ENCODE results near the gene WDR12. TPM values are rescaled to one million over a fixed set of nuclear protein-coding genes. Genes with fewer than 3 reads are reported as not detected.
"Not testable (repeated sequence)": the region's sequence is repeated elsewhere in the genome, so short reads cannot be mapped to it uniquely, and the experiment has no call there.

WDR12 gene
- polyA plus RNA-seq, 3 donors = 4.1 to 14.6 (median 6.5) TPM

GRCh38 chr2:202911203-202911511 lies 316 bp downstream of the WDR12 start:
- H3K27ac ChIP-seq (ENCODE audit: low read depth in 1 of 2, low read length in 2 of 2) = peak overlapping the region; percentile 76 to 81
- H3K4me2 ChIP-seq (replicated peaks; ENCODE audit: extremely low read depth, low read length, poor library complexity, severe bottlenecking) = peak overlapping the region; percentile 90
- H3K4me3 ChIP-seq (replicated peaks in 1 of 3; ENCODE audit: low read depth in 2 of 3, low read length in 3 of 3) = peak overlapping the region; percentile 65 to 99 (median 95)
- intact Hi-C loops (cut with micrococcal nuclease) = loop anchor here (1.0 to 5.0 kb wide), 5 partner anchors 41 to 328 kb away; partner anchors contain the start of genes CYP20A1 (in 2 of the 2) and NBEAL1 (in 2 of the 2)
- peaks cover 3 to 7% of the 10 kb centered on the region in 2 donors for H3K36me3 Mint-ChIP-seq
- DNase-seq = no peak
- peaks cover 2 to 5% of the 10 kb centered on the region in 2 donors for H3K36me3 ChIP-seq (replicated peaks in 1 of 2; ENCODE audit: control insufficient read depth in 1 of 2, insufficient read depth in 2 of 2, low read length in 2 of 2)
- peak overlapping the region; percentile 97 for H3K4me3 Mint-ChIP-seq
- no peaks in the 10 kb centered on the region for H3K27me3 ChIP-seq (ENCODE audit: control insufficient read depth in 2 of 2, insufficient read depth in 2 of 2, low read length in 2 of 2)
- H3K79me2 ChIP-seq (ENCODE audit: insufficient read depth, low read length) = peaks cover 42% of the 10 kb centered on the region
- H3K27ac Mint-ChIP-seq = peak overlapping the region; percentile 91 to 99 (median 97)
- no peaks in the 10 kb centered on the region for H3K27me3 Mint-ChIP-seq (ENCODE audit: low read depth in 3 of 3)
- no peak for TF ChIP-seq CTCF (IDR thresholded peaks at IDR 0.05)
- H2AFZ ChIP-seq (ENCODE audit: insufficient read depth, low read depth, low read length, poor library complexity, severe bottlenecking) = peak overlapping the region; percentile 93
- peaks cover 19 to 22% of the 10 kb centered on the region in 2 donors for H3K4me1 ChIP-seq (ENCODE audit: control insufficient read depth in 1 of 2, insufficient read depth in 2 of 2, low read length in 2 of 2)
- H3K4me1 Mint-ChIP-seq = peaks cover 32% of the 10 kb centered on the region
- peak overlapping the region; percentile 61 for H3K9ac ChIP-seq (ENCODE audit: insufficient read depth, low read length, poor library complexity, severe bottlenecking)
- no peaks in the 10 kb centered on the region for H4K20me1 ChIP-seq (ENCODE audit: insufficient read depth, low read length)
- no peaks in the 10 kb centered on the region for H3K9me3 ChIP-seq (replicated peaks in 1 of 2; ENCODE audit: control insufficient read depth in 1 of 2, insufficient read depth in 1 of 2, low read length in 2 of 2)
- no peaks in the 10 kb centered on the region for H3K9me3 Mint-ChIP-seq
- 3% methylated on average over 7 of the region's 8 CpGs for WGBS (ENCODE audit: insufficient coverage)

GRCh38 chr2:202910698-202911097 lies 775 bp downstream of the WDR12 start:
- peaks cover 19 to 22% of the 10 kb centered on the region in 2 donors for H3K4me1 ChIP-seq (ENCODE audit: control insufficient read depth in 1 of 2, insufficient read depth in 2 of 2, low read length in 2 of 2)
- H2AFZ ChIP-seq (ENCODE audit: insufficient read depth, low read depth, low read length, poor library complexity, severe bottlenecking) = no peak overlapping the region
- H3K27me3 Mint-ChIP-seq (ENCODE audit: low read depth in 3 of 3) = no peaks in the 10 kb centered on the region
- peak overlapping the region; percentile 65 to 99 (median 95) for H3K4me3 ChIP-seq (replicated peaks in 1 of 3; ENCODE audit: low read depth in 2 of 3, low read length in 3 of 3)
- no peaks in the 10 kb centered on the region for H3K27me3 ChIP-seq (ENCODE audit: control insufficient read depth in 2 of 2, insufficient read depth in 2 of 2, low read length in 2 of 2)
- H3K9me3 ChIP-seq (replicated peaks in 1 of 2; ENCODE audit: control insufficient read depth in 1 of 2, insufficient read depth in 1 of 2, low read length in 2 of 2) = no peaks in the 10 kb centered on the region
- H3K36me3 ChIP-seq (replicated peaks in 1 of 2; ENCODE audit: control insufficient read depth in 1 of 2, insufficient read depth in 2 of 2, low read length in 2 of 2) = peaks cover 2 to 9% of the 10 kb centered on the region in 2 donors
- H4K20me1 ChIP-seq (ENCODE audit: insufficient read depth, low read length) = no peaks in the 10 kb centered on the region
- H3K4me1 Mint-ChIP-seq = peaks cover 32% of the 10 kb centered on the region
- TF ChIP-seq CTCF (IDR thresholded peaks at IDR 0.05) = no peak
- 0% methylated on average over 1 of the region's 3 CpGs for WGBS (ENCODE audit: insufficient coverage)
- intact Hi-C loops (cut with micrococcal nuclease) = loop anchor here (1.0 to 5.0 kb wide), 5 partner anchors 42 to 328 kb away; partner anchors contain the start of genes CYP20A1 (in 2 of the 2) and NBEAL1 (in 2 of the 2)
- peaks cover 7 to 10% of the 10 kb centered on the region in 2 donors for H3K36me3 Mint-ChIP-seq
- no peak for DNase-seq
- H3K27ac Mint-ChIP-seq = peak overlapping the region in 1 of 7 donors; percentile 97
- peak overlapping the region; percentile 90 for H3K4me2 ChIP-seq (replicated peaks; ENCODE audit: extremely low read depth, low read length, poor library complexity, severe bottlenecking)
- peak overlapping the region; percentile 61 for H3K9ac ChIP-seq (ENCODE audit: insufficient read depth, low read length, poor library complexity, severe bottlenecking)
- peaks cover 43% of the 10 kb centered on the region for H3K79me2 ChIP-seq (ENCODE audit: insufficient read depth, low read length)
- no peak overlapping the region for H3K27ac ChIP-seq (ENCODE audit: low read depth in 1 of 2, low read length in 2 of 2)
- H3K4me3 Mint-ChIP-seq = peak overlapping the region in 1 of 2 donors; percentile 97
- peaks cover 0 to under 1% (median 0%) of the 10 kb centered on the region in 7 donors for H3K9me3 Mint-ChIP-seq

GRCh38 chr2:202910250-202910649 lies 1.2 kb downstream of the WDR12 start:
- DNase-seq; H3K27me3 ChIP-seq (ENCODE audit: control insufficient read depth in 2 of 2, insufficient read depth in 2 of 2, low read length in 2 of 2); H3K9ac ChIP-seq (ENCODE audit: insufficient read depth, low read length, poor library complexity, severe bottlenecking); H3K4me3 Mint-ChIP-seq; H3K27me3 Mint-ChIP-seq (ENCODE audit: low read depth in 3 of 3); H3K4me3 ChIP-seq (replicated peaks in 1 of 3; ENCODE audit: low read depth in 2 of 3, low read length in 3 of 3); H4K20me1 ChIP-seq (ENCODE audit: insufficient read depth, low read length); H3K27ac ChIP-seq (ENCODE audit: low read depth in 1 of 2, low read length in 2 of 2); H3K9me3 Mint-ChIP-seq; H2AFZ ChIP-seq (ENCODE audit: insufficient read depth, low read depth, low read length, poor library complexity, severe bottlenecking); H3K9me3 ChIP-seq (replicated peaks in 1 of 2; ENCODE audit: control insufficient read depth in 1 of 2, insufficient read depth in 1 of 2, low read length in 2 of 2): not testable (repeated sequence)
- peaks cover 19 to 22% of the 10 kb centered on the region in 2 donors for H3K4me1 ChIP-seq (ENCODE audit: control insufficient read depth in 1 of 2, insufficient read depth in 2 of 2, low read length in 2 of 2)
- H3K4me1 Mint-ChIP-seq = peaks cover 32% of the 10 kb centered on the region
- H3K36me3 ChIP-seq (replicated peaks in 1 of 2; ENCODE audit: control insufficient read depth in 1 of 2, insufficient read depth in 2 of 2, low read length in 2 of 2) = peaks cover 2 to 14% of the 10 kb centered on the region in 2 donors
- H3K27ac Mint-ChIP-seq = peak overlapping the region in 1 of 7 donors; percentile 80
- peaks cover 11 to 14% of the 10 kb centered on the region in 2 donors for H3K36me3 Mint-ChIP-seq
- intact Hi-C loops (cut with micrococcal nuclease) = loop anchor here (2.0 to 5.0 kb wide), 4 partner anchors 42 to 329 kb away; partner anchors contain the start of genes CYP20A1 (in 2 of the 2) and NBEAL1 (in 1 of the 2)
- H3K4me2 ChIP-seq (replicated peaks; ENCODE audit: extremely low read depth, low read length, poor library complexity, severe bottlenecking) = peak overlapping the region; percentile 90
- WGBS (ENCODE audit: insufficient coverage) = 100% methylated on average over 5 of the region's 5 CpGs
- H3K79me2 ChIP-seq (ENCODE audit: insufficient read depth, low read length) = peaks cover 44% of the 10 kb centered on the region

Data from CD14-positive monocyte (primary cell).